GM21619 (cell line): ENCODE measurements around the gene HIBCH.
"Not testable (repeated sequence)": the region's sequence is repeated elsewhere in the genome, so short reads cannot be mapped to it uniquely, and the experiment has no call there.

ENCODE experiments used
- ATAC-seq: cut with Tn5 transposase; IDR thresholded peaks from one replicate; pipeline ENCODE4 v1.9.1; 2021; ENCODE audit not compliant: unreplicated experiment

The HIBCH gene, protein sequence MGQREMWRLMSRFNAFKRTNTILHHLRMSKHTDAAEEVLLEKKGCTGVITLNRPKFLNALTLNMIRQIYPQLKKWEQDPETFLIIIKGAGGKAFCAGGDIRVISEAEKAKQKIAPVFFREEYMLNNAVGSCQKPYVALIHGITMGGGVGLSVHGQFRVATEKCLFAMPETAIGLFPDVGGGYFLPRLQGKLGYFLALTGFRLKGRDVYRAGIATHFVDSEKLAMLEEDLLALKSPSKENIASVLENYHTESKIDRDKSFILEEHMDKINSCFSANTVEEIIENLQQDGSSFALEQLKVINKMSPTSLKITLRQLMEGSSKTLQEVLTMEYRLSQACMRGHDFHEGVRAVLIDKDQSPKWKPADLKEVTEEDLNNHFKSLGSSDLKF

DNA sequence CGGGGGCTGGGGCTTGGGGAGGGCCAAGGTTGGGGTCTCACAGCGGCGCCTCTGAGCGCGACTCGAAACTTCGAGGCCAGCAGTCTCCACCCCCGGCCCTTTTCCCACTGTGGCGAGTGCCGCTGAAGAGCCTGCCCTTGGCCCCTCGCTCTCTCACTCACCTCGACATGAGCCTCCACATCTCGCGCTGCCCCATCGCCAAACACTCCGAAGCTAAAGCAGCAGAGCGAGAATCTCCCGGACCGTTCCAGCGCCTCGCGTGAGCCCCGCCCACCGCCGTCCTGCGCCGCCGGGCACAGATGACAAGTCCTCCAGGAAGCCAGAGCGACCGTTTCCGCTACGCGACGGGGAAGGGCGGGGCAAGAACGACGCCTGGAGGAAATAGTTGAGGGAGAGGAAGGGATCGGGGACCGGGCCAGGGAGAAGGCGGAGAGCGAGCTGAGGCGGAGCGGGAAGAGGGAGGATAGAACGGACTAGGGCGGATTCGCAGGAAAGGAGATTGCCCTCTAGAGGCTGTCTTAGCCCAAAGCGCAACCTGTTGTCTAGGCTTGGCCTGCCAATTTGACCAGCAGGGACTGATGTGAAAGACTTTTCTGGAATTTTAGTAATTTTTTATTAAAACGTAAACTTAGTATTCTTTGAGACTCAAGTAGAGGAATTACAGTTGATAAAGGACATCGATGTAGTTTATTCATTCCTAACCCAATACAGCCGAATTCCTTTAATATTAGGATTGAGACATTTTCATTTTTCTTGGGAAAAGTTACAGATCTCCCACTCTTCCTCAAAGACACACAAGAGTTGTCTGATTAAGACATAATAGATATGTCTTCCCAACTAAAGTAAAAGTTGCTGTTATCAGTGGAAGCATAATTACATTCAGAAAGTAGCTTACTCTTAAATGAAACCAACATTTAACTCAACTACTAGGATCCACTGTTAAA is at the start of gene HIBCH:
Gene HIBCH (minus strand): TSS at position 272 of the 944 bp plus-strand sequence. CDS start 76 bp downstream, at position 196.
- ATAC-seq: peak; percentile 94

DNA sequence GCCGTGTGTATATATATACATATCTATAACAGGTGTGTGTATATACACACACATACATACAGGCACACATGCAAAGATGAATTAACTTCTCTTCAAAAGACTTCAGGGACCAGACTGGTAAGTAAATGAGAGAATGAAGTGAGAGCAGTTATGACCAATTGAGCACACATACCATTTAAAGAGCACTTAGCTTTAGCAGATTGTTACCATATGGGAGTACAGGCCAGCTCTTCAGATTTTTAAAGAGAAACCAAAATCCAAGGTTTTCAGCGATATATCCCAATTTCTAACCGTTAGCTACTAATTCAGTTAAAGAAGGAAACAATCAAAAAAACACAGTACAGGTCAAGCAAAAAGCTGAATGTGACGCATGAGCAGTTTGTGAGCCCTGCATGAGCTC is 47.5 kb upstream of the HIBCH start:
- ATAC-seq: no peak

DNA sequence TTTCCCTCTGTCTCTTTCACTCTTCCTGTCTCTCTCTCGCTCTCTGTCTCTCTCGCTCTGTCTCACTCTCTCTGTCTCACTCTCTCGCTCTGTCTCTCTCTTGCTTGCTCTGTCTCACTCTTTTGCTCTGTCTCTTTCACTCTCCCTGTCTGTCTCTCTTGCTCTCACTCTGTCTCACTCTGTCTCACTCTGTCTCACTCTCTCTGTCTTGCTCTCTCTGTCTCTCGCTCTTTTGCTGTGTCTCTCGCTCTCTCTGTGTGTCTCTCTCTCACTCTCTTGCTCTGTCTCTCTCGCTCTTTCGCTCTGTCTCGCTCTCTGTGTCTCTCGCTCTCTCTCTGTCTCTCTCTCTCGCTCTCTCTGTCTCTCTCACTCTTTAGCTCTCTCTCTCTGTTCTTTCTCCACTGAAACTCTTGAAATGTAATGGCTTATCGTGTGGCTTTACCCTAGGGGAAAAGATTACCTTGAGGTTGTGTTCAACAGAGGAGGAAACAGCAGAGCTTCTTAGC is 46.7 kb upstream of the HIBCH start:
- no peak for ATAC-seq

DNA sequence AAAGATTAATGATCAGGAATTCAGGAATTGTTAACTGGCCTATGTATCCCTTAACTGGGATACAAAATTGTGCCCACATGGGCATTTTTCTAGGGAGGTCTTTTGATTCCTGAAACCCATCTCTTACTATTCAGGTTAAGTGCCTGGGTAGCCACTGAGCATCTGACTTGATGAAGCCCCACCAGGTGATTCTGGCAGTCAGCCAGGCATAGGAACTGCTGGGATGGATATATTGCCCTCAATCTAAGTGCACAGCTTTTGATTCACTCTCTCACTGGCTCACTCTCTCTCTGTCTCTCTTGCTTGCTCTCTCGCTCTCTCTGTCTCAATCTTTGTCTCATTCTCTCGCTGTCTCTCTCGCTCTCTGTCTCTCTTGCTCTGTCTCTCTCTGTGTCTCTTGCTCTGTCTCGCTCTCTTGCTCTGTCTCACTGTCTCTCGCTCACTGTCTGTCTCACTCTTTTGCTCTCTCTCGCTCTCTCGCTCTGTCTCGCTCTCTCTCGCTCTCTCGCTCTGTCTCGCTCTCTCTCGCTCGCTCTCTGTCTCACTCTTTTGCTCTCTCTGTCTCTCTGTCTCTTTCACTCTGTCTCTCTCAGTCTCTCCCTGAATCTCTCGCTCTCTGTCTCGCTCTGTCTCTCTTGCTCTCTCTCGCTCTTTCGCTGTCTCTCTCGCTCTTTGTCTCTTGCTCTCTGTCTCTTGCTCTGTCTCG is 46.0 kb upstream of the HIBCH start:
- no peak for ATAC-seq

DNA sequence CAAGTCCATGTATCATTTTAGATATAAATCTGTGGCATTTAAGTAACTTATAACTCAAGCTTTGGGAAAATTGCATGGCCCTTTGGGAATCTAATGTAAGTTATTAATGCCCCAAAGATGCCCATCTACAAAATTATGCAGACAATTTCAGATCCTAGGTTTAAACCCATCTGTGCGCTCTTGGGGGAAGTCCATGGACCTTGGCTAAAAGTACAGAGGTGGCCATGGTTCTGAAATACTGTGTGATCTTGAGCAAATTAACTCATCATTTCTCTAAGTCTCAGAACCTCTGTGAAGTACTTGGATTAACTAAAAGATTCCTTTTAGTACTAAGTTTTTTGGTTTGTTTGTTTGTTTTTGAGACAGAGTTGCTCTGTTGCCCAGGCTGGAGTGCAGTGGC is 43.3 kb upstream of the HIBCH start:
- no peak for ATAC-seq

DNA sequence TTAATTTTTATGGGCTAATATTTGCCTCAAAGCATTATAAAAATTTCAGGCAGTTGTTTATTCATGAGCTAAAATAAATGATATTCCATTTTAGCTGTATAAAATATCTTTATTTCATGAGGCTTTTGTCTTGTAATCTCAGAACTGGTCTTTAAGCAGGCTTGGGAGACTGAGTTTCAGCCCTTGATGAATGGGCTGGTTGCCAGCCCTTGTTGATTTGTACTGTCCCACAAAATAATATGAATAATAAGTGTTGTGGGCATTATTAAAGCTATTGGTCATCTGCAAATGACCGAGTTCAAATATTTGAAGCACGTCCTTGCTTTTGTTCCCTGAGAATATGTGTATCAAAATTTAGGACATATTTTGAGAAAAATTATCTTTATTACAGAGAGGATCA is 41.9 kb upstream of the HIBCH start:
- no peak for ATAC-seq

DNA sequence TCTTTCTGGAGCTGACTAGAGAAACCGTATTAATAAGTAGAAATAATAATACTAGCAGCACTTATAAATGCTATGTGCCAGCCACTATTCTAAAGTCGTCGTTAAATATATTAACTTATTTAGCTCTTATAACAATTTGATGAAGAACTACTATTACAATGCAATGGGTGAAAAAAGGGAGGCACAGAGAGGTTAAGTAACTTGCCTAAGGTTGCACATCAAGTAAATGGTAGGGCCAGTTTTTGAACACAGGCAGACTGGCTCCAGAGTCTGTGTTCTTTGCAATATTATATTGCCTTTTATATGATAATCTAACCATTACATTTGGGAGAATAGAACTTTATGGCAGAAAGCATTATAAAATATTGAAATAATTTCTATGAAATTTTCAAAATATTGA is 41.3 kb upstream of the HIBCH start:
- no peak for ATAC-seq

DNA sequence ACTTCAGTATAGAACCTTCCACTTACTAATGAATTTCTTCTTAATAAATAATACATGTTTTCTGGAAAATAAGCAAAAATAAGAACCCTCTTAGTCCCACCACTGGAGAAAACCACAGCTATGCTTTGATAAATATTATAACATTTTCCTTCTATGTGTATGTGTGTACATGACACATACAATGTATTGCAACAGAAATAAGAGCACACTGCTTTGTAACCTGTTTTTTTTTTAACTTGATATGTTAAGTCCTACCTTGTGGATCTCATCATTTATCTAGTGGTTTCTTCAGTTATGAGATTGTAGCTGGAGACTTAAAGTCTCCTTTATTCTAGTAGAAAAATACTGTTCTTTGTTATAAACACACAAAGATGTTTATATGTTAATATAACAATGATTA is 40.9 kb upstream of the HIBCH start:
- ATAC-seq: no peak

DNA sequence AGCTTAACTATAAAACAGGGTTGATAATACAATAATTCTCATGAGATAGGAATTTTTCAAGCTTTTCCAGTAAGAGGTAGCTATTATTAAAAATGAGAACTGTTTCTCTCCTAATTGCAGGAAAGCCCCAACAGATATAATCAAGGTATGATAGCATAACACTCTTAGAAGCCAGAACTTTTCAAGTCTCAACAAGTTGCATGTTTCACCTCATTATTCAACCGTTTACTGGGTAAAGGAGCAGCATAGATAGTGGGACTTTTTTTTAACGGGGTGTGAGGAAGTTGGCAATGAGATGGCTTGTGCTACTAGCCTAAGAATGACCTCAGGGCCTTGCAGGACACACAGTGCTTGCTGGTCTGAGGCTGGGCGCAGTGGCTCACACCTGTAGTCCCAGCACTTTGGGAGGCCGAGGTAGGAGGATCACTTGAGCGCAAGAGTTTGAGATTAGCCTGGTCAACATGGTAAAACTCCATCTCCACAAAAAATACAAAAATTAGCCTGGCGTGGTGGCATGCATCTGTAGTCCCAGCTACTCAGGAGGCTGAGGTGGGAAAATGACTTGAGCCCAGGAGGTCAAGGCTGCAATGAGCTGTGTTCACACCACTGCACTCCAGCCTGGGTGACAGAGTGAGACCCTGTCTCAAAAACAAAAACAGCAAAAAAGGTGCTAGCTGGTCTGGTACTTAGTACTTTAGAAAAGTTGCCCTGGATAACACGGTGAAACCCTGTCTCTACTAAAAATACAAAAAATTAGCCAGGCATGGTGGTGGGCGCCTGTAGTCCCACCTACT is 39.2 kb upstream of the HIBCH start:
- not testable (repeated sequence) for ATAC-seq

DNA sequence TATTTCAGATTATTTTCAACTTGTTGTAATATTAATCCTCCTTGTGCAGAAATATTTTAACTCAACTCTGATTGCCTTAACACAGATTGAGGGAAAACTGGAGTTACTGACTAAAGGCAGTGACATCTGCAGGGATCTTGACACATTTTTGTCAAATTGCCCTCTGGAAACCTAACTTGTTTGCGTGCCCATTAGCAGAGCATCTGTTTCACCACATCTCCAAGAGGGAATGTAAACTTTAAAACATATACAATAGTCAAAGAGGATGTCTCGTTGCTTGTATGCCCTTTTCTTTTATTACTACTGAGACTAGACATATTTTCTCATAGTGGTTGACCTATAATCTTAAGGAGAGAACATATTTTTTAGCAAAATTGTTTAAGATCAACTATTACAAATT is 38.0 kb upstream of the HIBCH start:
- no peak for ATAC-seq

DNA sequence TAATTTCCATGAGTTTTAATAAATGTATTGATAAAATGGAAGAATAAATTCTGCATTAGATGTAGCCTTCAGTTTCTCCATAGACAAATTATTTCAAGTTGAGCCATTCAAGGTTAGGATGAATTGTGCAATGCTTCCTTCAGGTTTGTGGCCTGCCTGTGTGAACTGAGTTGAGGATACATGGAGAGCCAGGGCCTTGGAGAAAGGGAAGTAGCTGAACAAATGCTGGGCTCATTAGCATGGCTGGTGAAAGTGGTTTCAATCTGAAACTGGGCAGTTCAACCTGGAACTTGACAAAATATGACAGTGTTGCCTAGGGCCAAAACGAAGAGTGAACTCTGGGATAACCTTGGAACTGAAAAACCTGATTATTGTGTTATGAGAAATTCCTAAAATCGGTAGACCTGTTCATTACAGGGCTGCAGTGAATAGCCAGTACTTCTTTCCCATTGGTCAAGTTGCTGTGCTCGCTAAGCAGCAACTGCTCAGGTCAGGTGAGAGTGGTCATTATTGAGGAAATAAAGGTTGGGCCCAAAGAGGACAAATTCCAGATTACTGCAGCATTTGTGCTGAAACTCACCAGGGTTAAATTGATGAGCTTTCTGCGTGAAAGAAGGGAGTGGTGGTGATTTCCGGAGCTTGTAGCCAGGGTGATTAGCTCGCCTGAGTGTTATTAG is 36.5 kb upstream of the HIBCH start:
- ATAC-seq: no peak

DNA sequence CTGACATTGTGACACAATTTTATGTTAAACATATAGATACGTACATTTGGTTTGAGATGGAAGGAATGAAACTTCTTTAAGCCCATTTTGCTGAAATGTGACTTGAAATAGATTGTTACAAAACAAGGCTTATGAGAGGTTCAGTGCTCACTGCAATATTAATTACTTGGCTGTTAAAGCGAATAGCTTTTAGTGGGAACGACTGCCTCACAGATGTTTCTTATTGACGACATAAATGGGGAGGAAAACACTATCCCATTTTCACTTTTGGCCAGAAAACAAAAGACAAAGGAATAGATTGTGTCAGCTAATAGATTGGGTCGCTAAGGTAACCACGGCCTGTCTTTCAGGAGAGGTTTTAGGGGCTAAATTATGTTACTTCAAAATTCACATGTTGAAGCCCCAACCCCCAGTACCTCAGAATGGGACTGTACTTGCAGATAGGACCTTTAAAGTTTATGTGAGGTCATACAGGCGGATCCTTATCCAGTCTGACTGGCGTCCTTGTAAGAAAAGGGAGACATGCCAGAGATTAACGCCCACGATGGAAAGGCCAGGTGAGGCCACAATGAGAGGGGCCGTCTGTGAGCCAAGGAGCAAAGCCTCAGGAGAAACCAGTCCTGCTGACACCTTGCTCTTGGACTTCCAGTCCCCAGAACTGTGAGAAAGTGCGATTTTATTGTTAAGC is 34.5 kb upstream of the HIBCH start:
- ATAC-seq: no peak

DNA sequence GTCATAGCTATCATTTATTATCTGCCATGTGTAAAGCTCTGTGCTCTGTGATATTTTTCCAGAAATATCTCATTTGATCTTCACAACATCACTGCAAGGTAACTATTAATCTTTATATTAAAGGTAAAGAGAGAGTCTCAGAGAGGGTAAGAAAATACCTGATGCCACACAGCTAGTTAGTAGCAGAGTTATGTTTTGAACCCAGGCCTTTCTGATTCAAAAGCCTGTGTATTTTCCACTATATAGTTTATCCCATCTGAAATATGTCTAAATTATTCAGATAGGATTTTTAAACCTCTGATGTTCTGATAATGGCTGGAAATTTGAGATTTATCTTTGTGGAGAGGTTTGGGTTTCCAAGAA is 33.9 kb upstream of the HIBCH start:
- ATAC-seq: no peak

DNA sequence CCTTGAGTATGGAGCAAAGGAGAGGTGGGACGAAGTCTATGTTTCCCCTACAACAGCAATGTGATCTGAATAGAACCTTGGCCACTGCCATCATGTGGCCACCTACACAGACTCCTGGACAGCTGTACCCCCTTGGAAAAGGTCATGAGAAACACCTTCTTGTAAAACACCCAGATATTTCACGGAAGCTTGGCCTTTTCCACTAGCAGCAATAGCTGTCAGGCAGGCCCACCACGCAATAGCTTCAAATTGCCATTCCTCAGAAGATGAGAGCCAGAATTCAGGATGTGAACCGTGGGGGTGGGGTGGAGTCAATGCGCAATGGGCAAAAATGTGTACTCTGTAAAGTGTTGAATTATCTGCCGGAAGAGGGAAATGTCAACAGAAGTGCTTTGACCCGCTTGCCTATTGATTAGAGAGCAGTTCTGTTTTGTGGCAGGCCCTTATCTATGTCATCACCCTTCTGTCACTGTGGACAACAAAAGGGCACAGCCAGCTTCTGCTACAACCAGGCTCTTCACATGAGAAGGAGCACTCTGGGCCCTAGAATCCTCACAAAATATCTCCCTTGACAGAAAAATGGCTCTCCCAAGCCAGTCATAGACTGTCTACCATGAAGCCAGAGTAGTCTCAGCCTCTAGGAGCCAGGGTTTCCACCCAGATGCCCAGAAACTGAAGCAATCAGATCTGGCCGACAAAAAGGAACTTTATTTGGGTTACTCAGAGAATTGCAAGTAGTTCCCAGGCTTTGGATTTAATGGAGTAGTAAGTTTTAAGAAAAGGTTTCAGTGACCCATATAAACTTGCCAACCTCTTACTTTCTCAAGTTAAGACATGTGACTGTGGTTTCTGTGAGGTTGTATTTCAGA is 33.3 kb upstream of the HIBCH start:
- no peak for ATAC-seq

DNA sequence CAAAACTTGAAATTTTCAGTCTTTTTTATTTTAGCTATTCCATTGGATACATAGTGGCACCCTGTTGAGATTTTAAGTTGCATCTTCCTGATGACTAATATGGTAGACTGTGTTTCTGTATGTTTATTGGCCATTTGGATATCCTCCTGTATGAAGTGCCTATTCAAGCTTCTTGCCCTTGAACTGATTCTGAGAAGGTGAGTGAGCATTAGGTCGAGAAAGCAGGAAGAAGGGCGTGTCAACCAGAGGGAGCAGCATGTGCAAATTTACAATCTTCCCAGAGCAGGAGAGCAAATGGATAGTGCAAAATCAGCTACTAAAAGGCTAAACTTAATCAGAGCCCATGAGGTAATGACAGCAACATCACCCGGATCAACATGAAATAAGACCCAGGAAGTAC is 32.3 kb upstream of the HIBCH start:
- no peak for ATAC-seq

DNA sequence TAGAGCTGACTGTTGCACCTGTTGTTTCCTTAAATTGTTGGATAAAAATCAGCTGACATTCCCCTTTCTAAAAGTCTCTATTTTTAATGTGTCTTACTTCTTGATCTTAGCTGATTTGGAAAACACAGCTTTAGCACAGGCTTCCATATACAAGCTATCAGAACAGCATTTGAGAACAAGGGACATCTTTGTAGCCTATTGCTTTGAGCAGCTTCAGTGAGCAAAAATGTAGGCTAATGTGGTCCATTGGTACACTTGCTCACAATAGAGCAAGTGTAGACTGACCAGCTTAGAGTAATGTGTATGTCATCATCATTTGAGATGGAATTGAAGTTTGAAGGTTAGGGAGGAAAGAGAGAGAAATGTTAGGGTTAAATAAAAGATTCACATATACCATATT is 30.7 kb upstream of the HIBCH start:
- no peak for ATAC-seq

DNA sequence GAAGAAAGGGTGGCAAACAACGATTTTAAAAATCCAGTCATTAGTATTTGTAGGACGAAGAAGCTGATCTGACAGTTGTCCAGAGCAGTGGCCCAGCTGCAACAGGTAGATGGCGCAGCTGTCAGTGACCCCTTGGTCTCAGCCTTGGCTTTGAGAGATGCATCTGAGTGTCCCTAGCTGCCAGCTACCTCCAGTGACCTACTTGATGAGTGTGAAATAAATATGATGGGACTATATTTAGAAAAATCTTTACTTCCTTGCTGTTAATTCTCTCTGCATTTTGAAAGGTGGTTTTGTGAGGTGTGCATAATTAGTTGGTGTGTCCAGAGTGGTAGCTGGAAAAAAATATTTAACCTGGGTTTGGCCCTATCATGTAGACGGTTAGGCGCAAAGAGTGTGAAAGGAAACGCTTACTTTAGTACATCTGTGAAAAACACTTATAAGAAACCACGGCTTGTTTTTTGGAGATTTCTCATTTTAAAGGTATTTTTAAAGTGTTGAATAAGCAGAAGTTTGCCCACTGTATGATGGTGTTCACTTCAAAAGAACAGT is 24.7 kb upstream of the HIBCH start:
- ATAC-seq: peak; percentile 71
